ENCODE data around the gene GAA. TPM values are rescaled to one million over a fixed set of nuclear protein-coding genes. Genes with fewer than 3 reads are reported as not detected.

GAA gene
- total and polyA plus RNA-seq, 4 donors = 24.8 to 82.2 (median 45.8) TPM

GRCh38 chr17:80169107-80169506 lies 67.7 kb downstream of the GAA start:
- no peak for ATAC-seq (ENCODE audit: low FRiP score)

More at GRCh38 chr17:80169107-80169506, 67.7 kb downstream of the GAA start:
- H3K4me3 ChIP-seq (ENCODE audit: low read length in 2 of 2) = no peak overlapping the region
- intact Hi-C loops (cut with DNase I) = no loop called here
- no peaks in the 10 kb centered on the region for H3K27me3 ChIP-seq (ENCODE audit: control insufficient read depth in 1 of 2, insufficient read depth in 2 of 2, low read length in 1 of 2)
- no peaks in the 10 kb centered on the region for H3K9me3 ChIP-seq (ENCODE audit: control insufficient read depth, low read length)
- no peaks in the 10 kb centered on the region for H3K4me1 ChIP-seq (ENCODE audit: control insufficient read depth in 1 of 2, insufficient read depth in 2 of 2, low read length in 2 of 2)
- no peaks in the 10 kb centered on the region for H3K36me3 ChIP-seq (ENCODE audit: control insufficient read depth in 1 of 2, insufficient read depth in 2 of 2, low read length in 1 of 2)
- H3K27ac ChIP-seq (ENCODE audit: low read depth in 1 of 2, low read length in 2 of 2) = no peak overlapping the region
- DNase-seq = no peak
- WGBS, 2 donors = 94 to 95% methylated on average over 5 of the region's 5 CpGs

Small RNA genes lying within 50 kb of the gene (microRNA-seq; reads per million reads assigned to microRNA genes)
- gene MIR1268B = 0 reads per million in 2 donors

Other genes starting within 250 kb of the GAA start
- gene TBC1D16, start 65.7 kb upstream of the GAA start, total RNA-seq = 10 to 100 TPM; 42.5 to 43.6 TPM
- gene TBC1D16, start 65.7 kb upstream of the GAA start, polyA plus RNA-seq = 10 to 100 TPM in 1 of 2 donors, 1 to 10 TPM in 1; 6.4 to 12.8 TPM
- 10 to 100 TPM in 1 of 2 donors, 1 to 10 TPM in 1; 3.3 to 11.3 TPM for gene CCDC40, start 64.9 kb upstream of the GAA start, total RNA-seq
- 1 to 10 TPM; 2.6 to 6.8 TPM for gene CCDC40, start 64.9 kb upstream of the GAA start, polyA plus RNA-seq
- gene EIF4A3, start 45.5 kb downstream of the GAA start, total RNA-seq = 10 to 100 TPM; 44.6 to 65.8 TPM
- 10 to 100 TPM; 40.2 to 42.9 TPM for gene EIF4A3, start 45.5 kb downstream of the GAA start, polyA plus RNA-seq
- gene CARD14, start 68.4 kb downstream of the GAA start, total RNA-seq = under 1 TPM; 0.33 to 0.55 TPM
- gene CARD14, start 68.4 kb downstream of the GAA start, polyA plus RNA-seq = under 1 TPM; 0.13 to 0.38 TPM
- gene SGSH, start 118.8 kb downstream of the GAA start, total RNA-seq = 10 to 100 TPM; 36.0 to 61.3 TPM
- gene SGSH, start 118.8 kb downstream of the GAA start, polyA plus RNA-seq = 10 to 100 TPM; 11.1 to 49.4 TPM
- gene SLC26A11, start 118.8 kb downstream of the GAA start, total RNA-seq = 10 to 100 TPM; 14.3 to 34.0 TPM
- 10 to 100 TPM in 1 of 2 donors, 1 to 10 TPM in 1; 7.3 to 20.7 TPM for gene SLC26A11, start 118.8 kb downstream of the GAA start, polyA plus RNA-seq
- 100 to 1,000 TPM; 160 to 231 TPM for gene RNF213, start 159.3 kb downstream of the GAA start, total RNA-seq
- 10 to 100 TPM; 18.7 to 49.3 TPM for gene RNF213, start 159.3 kb downstream of the GAA start, polyA plus RNA-seq

All from aorta (tissue), 5 donors.